Coronary artery (tissue), 2 donors: ENCODE results near the gene NT5C3B.

Experiments
- DNase-seq: peaks from one replicate; pipeline ENCODE4 v3.0.0-alpha.2; 2017; ENCODE audit warnings: low spot score
- H3K27ac ChIP-seq, 2 donors: fragments of 200-600 bp; sonication (generic); one replicate each; pipeline ENCODE4 v1.5.1; 2016 to 2019
- H3K4me3 ChIP-seq: fragments of 200-600 bp; sonication (generic); 2 replicates; pipeline ENCODE4 v1.5.1; 2016; ENCODE audit warnings: mild to moderate bottlenecking, moderate library complexity
- TF ChIP-seq, protein P1 (sequence below): fragments of 200-600 bp; sonication (generic); IDR thresholded peaks from one replicate; pipeline ENCODE4 v1.5.1; 2019; ENCODE audit warnings: antibody characterized with exemption

NT5C3B gene

DNA sequence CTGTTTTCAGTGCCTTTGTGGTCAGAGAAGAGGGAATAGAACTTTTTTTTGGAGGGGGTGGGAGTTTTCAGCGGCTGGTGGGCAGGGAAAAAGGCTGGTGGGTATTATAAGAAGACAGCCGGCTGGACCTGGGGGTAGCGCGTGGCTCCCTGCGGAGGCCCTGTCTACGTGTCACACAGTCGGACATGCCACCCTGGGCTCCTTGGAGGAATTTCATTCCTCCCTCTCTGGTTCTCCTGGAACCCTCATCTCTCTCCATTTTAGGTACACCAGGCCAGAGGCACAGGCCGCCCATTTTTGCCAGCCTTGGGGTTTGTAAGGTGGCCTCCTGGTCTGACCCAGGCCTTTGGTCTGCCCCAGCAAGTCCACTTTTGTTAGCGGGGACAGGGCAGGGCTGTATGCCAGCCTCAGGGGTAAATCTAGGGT, 22.3 kb downstream of the NT5C3B start:
- H3K27ac ChIP-seq = peak overlapping the region; percentile 51 to 90
- peak overlapping the region; percentile 95 for H3K4me3 ChIP-seq
- DNase-seq = no peak
- TF ChIP-seq, protein P1, sequence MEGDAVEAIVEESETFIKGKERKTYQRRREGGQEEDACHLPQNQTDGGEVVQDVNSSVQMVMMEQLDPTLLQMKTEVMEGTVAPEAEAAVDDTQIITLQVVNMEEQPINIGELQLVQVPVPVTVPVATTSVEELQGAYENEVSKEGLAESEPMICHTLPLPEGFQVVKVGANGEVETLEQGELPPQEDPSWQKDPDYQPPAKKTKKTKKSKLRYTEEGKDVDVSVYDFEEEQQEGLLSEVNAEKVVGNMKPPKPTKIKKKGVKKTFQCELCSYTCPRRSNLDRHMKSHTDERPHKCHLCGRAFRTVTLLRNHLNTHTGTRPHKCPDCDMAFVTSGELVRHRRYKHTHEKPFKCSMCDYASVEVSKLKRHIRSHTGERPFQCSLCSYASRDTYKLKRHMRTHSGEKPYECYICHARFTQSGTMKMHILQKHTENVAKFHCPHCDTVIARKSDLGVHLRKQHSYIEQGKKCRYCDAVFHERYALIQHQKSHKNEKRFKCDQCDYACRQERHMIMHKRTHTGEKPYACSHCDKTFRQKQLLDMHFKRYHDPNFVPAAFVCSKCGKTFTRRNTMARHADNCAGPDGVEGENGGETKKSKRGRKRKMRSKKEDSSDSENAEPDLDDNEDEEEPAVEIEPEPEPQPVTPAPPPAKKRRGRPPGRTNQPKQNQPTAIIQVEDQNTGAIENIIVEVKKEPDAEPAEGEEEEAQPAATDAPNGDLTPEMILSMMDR = no peak

DNA sequence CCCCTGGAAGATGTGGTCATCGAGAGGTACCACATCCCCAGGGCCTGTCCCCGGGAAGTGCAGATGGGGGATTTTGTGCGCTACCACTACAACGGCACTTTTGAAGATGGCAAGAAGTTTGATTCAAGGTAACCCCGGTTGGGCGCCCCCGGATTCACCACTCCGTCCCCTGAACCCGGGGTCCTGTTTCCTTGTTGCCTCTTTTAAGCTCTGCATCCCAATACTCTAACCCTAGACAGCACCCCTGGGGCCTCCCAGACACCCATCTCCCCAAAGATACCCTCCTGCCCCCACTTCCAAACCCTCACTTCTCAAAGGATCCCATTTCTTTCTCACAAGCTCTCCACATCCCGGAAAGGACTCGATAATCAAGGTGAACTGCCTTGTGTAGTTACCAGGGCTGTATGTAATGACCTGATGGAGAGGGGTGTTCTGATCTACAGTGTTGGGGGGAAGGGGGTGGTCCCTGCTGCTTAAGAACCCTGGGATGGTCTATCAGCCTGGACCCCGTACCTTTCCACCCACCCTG, 22.8 kb downstream of the NT5C3B start:
- Histone ChIP-seq H3K4me3 (peak overlapping the region; percentile 95), H3K27ac (peak overlapping the region; percentile 51 to 90)
- no peak for DNase-seq
- TF ChIP-seq, protein P1 = no peak

DNA sequence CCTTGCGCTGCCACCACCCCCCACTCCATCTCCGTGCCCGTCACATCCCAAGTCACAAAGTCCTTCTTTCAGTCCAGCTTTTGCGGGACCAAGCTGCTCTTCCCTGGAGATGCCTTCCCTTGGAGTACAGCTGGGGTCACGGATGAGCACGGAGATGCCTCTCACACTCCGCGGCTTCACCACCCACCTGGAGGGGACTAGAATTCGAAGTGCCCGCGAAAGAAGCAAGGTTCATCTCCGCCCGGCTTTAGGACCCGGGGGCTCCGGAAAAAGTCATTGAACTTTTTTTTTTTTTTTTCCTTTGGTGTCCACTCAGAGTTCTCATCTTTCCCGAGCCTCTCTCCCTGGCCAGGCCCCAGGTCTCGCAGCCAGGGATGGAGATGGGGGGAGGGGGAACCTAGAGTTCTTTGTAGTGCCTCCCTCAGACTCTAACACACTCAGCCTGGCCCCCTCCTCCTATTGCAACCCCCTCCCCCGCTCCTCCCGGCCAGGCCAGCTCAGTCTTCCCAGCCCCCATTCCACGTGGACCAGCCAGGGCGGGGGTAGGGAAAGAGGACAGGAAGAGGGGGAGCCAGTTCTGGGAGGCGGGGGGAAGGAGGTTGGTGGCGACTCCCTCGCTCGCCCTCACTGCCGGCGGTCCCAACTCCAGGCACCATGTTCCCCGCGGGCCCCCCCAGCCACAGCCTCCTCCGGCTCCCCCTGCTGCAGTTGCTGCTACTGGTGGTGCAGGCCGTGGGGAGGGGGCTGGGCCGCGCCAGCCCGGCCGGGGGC, 23.5 kb downstream of the NT5C3B start, which contains the start of gene FKBP10:
TSS of gene FKBP10 (plus strand) at position 624 of the 771 bp plus-strand sequence. CDS start at position 655, 31 bp downstream.
- TF ChIP-seq, protein P1 = no peak

DNA sequence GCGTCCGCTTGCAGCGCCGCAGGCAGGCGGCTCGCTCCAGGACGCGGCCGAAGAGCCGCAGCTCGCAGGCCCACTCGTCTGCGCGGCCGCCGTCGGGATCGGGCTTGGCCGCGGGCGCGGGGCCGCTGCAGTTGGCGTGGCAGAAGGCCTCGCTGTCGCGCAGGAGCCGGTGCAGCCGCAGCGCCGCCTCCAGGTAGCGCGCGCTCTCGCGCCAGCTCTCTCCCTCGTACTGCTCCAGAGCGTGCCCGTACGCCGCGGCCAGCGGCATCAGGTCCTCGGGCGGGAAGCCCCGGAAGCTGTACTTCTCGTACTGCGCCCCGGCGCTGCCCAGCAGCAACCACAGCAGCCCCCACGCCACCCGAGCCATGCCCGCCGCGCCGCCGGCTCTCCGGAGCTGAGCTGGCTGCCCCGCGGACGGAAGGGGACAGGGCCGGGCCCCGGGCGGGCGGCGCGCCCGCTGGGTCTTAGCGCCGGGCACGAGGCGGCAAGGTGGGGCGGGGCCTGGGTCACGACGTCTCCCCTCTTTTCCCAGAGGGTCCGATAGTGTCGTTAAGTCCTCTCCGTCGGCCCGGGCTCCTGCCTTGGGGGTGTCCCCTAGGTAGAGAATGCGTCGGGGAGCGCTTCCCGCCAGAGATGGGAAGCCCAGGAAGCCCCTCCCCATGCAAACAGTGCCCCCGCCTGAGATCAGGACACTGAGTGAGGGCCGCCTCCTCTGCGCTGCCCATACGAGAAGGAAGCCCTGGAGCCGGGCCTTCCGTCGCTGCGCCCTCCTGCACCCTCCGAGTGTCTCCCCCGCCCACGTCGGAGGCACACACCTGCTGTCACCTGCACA, 24.3 kb downstream of the NT5C3B start, which contains the start of gene P3H4:
TSS of gene P3H4 (minus strand) at position 401 of the 832 bp plus-strand sequence. CDS start at position 367, 34 bp downstream.
- peak; percentile 87 for DNase-seq
- peak within 1 kb of the TSS; percentile 51 to 90 for H3K27ac ChIP-seq
- peak within 1 kb of the TSS; percentile 95 for H3K4me3 ChIP-seq
- TF ChIP-seq, protein P1 = peak; percentile 72

More for the DNA sequence above, 23.5 kb downstream of the NT5C3B start, which contains the start of gene FKBP10:
- no peak for DNase-seq
- Histone ChIP-seq H3K4me3 (peak within 1 kb of the TSS; percentile 95), H3K27ac (peak within 1 kb of the TSS; percentile 51 to 90)

DNA sequence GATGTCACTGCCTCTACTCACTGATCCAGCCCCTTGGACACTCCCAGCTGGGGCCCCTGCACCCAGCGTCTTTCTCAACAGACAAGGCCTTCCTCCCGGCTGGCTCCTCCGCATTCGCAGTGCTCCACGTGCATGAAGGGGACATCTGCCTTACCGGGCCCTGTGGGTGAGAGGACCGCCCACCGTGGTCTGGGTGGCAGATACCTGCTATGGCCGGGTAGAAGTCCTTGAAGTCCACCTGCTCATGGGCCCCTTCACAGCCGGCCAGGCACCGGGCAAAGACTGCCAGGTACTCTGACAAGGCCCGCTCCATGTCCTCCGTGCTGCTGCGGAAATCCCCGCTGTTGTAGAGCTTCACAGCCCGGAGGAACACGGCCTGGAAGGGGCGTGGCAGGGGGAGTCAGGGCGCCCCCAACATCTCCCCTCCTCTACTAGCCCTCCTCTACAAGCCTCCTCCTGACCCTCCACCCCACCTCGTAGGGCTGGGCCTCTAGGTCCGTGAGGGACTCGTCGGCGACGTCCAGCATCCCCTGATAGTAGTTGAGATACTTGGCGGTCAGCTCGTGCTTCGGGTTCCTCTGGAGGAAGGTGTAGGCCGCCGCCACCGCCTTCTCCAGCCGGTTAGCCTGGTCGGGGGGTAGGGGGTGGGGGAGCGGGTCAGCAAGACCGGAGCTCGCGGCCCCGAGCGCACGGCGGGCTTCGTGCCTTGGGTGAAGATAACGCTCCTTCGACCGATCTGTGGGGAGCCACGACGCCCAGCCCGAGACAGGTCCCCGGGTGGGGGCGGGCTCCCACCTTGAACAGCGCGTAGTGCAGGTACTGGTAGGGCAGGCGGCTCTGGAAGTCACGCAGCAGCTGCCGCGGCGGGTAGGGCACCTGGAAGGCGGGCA, 25.1 kb downstream of the NT5C3B start:
- Histone ChIP-seq H3K27ac (peak overlapping the region; percentile 51 to 90), H3K4me3 (peak overlapping the region; percentile 95)
- DNase-seq = no peak
- TF ChIP-seq, protein P1 = no peak
